Right atrium auricular region (tissue), 2 donors: ENCODE measurements around the gene PPP6R3. TPM values are rescaled to one million over a fixed set of nuclear protein-coding genes. Genes with fewer than 3 reads are reported as not detected.

Source experiments
- DNase-seq: peaks from one replicate; pipeline ENCODE4 v3.0.0-alpha.2; 2019; ENCODE audit warnings: low spot score
- H3K27ac ChIP-seq, 2 donors: fragments of 200-600 bp; sonication (generic); 1 replicate in 1 of 2; 2 replicates in 1 of 2; pipeline ENCODE4 v1.5.1; 2016 to 2019
- H3K27me3 ChIP-seq, 2 donors: fragments of 200-600 bp; sonication (generic); one replicate each; pipeline versions ENCODE4 v1.5.1 to v1.6.0; 2017 to 2019
- H3K36me3 ChIP-seq: fragments of 200-600 bp; sonication (generic); one replicate; pipeline ENCODE4 v1.5.1; 2016
- H3K4me1 ChIP-seq, 2 donors: fragments of 200-600 bp; sonication (generic); one replicate each; pipeline versions ENCODE4 v1.5.1 to v1.6.0; 2017 to 2019
- H3K4me3 ChIP-seq, 2 donors: fragments of 200-600 bp; sonication (generic); 1 replicate in 1 of 2; 2 replicates in 1 of 2; pipeline ENCODE4 v1.5.1; 2017 to 2019; ENCODE audit warnings: mild to moderate bottlenecking in 1 of 2, moderate library complexity in 1 of 2
- H3K9me3 ChIP-seq, 2 donors: fragments of 200-600 bp; sonication (generic); one replicate each; pipeline ENCODE4 v1.5.1; 2019
- CTCF ChIP-seq, 2 donors: fragments of 200-600 bp; sonication (generic); IDR thresholded peaks; one replicate each; pipeline ENCODE4 v1.5.1; 2019; ENCODE audit warnings: antibody characterized with exemption in 2 of 2
- total RNA-seq, 2 donors: library from RNA; depleted of rRNA; stranded (reverse); fragments of >200 nt; gene quantifications; one replicate each; pipeline ENCODE4 v1.1.0, GENCODE V29; 2016

PPP6R3 gene
- total RNA-seq, 2 donors from 2014 or later, result 81.1 to 95.2 TPM

DNA sequence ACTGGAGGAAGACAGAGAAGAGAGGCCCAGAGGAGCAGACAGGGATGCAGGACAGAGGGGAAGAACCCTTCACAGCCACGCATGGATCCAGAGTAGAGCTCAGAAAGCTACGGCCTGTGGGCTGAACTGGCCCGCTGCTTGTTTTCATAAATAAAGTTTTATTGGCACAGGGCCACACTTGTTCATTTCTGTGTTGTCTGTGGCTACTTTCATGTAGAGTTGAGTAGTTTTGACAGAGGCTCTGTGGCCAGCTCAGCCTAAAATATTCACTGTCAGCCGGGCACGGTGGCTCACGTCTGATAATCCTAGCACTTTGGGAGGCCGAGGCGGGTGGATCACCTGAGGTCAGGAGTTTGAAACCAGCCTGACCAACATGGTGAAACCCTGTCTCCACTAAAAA lies 197.5 kb downstream of the PPP6R3 start:
- no peak for DNase-seq
- no peak for TF ChIP-seq CTCF (IDR thresholded peaks at IDR 0.05)
- H3K4me3 ChIP-seq, result no peak overlapping the region

DNA sequence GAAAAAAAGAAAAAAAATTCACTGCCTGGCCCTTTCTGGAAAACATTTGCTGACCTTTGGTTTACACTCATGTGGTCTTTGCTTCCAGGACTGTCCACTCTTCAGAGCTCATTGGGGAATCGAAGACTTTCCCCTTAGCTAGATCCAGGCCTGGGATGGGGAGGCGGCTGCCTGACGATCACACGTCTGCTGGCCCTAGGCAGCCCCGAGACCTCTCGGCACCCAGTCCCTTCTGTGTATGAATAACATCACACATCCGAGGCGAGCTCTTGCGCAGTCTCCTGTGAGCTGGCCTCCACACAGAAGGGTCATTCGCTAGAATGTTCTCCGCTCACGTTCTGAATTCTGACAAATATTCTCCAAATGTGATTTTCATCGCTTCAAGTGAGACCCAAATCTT lies 198.1 kb downstream of the PPP6R3 start:
- no peaks in the 10 kb centered on the region for H3K27me3 ChIP-seq
- no peak for TF ChIP-seq CTCF (IDR thresholded peaks at IDR 0.05)
- peaks cover 0 to 13% of the 10 kb centered on the region in 2 donors for H3K9me3 ChIP-seq
- H3K27ac ChIP-seq, result no peak overlapping the region
- H3K4me3 ChIP-seq, result no peak overlapping the region
- H3K4me1 ChIP-seq, result peaks cover 0 to 7% of the 10 kb centered on the region in 2 donors
- DNase-seq, result no peak
- H3K36me3 ChIP-seq, result no peaks in the 10 kb centered on the region

More for the DNA sequence above, 197.5 kb downstream of the PPP6R3 start:
- Histone ChIP-seq H3K4me1 (peaks cover 0 to 7% of the 10 kb centered on the region in 2 donors), H3K27ac (no peak overlapping the region), H3K27me3 (no peaks in the 10 kb centered on the region), H3K9me3 (peaks cover 0 to 13% of the 10 kb centered on the region in 2 donors), H3K36me3 (no peaks in the 10 kb centered on the region)

- TF ChIP-seq CTCF (IDR thresholded peaks at IDR 0.05), result no peak
- H3K36me3 ChIP-seq, result no peaks in the 10 kb centered on the region
- peaks cover 0 to 7% of the 10 kb centered on the region in 2 donors for H3K4me1 ChIP-seq
- H3K9me3 ChIP-seq, result peaks cover 0 to 13% of the 10 kb centered on the region in 2 donors
- no peak overlapping the region for H3K27ac ChIP-seq
- H3K4me3 ChIP-seq, result no peak overlapping the region
- peak; percentile 76 for DNase-seq
- no peaks in the 10 kb centered on the region for H3K27me3 ChIP-seq
These were observed 198.8 kb downstream of the PPP6R3 start for GRCh38 chr11:68659158-68659921.

GRCh38 chr11:68660066-68660810 lies 199.7 kb downstream of the PPP6R3 start:
- Histone ChIP-seq H3K9me3 (peaks cover 0 to 4% of the 10 kb centered on the region in 2 donors), H3K4me1 (peaks cover 0 to 7% of the 10 kb centered on the region in 2 donors), H3K27ac (no peak overlapping the region), H3K36me3 (no peaks in the 10 kb centered on the region), H3K27me3 (no peaks in the 10 kb centered on the region), H3K4me3 (no peak overlapping the region)
- no peak for TF ChIP-seq CTCF (IDR thresholded peaks at IDR 0.05)
- no peak for DNase-seq

DNA sequence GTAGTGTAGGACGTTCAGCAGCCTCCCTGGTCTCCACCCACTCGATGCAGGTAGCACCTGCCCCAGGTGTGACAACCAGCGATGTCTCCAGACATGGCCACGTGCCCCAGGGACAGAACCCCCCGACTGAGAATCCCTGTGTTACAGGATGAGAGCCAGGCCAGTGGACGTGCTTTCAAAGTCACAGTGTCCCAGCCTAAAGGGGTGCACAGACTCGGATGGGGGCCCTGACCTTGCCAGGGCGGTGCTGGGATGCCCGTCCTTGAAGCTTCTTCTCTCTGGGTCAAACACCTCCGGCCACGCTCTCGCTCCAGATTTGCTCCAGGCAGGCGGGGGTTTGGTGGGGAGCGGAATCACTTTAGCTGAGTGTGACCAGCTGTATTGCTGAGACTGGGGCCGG lies 200.5 kb downstream of the PPP6R3 start:
- no peak overlapping the region for H3K4me3 ChIP-seq
- H3K36me3 ChIP-seq, result no peaks in the 10 kb centered on the region
- peaks cover 0 to 7% of the 10 kb centered on the region in 2 donors for H3K4me1 ChIP-seq
- H3K27ac ChIP-seq, result no peak overlapping the region
- H3K27me3 ChIP-seq, result no peaks in the 10 kb centered on the region
- DNase-seq, result no peak
- no peak for TF ChIP-seq CTCF (IDR thresholded peaks at IDR 0.05)
- no peaks in the 10 kb centered on the region for H3K9me3 ChIP-seq
